ENCODE data around the gene APPBP2. TPM values are rescaled to one million over a fixed set of nuclear protein-coding genes. Genes with fewer than 3 reads are reported as not detected.
"Not testable (repeated sequence)": the region's sequence is repeated elsewhere in the genome, so short reads cannot be mapped to it uniquely, and the experiment has no call there.

APPBP2 gene
- total and polyA plus RNA-seq, 2 of the 8 experiments (the other 6 are each of a cell fraction or from before 2014, with no cell fraction given) = 3.3 to 18.0 TPM

DNA sequence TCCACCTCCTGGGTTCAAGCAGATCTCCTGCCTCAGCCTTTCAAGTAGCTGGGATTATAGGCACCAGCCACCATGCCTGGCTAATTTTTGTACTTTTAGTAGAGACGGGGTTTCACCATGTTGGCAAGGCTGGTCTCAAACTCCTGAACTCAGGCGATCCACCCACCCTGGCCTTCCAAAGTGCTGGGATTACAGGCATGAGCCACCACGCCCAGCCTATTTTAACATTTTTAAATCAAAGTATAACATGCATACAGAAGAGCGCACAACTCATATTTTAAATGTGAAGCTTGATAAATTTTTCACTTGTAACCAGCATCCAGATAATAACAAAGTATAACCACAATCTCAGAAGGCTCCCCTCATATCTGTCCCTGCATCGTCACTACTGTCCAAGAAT is 10.8 kb downstream of the APPBP2 start:
- not testable (repeated sequence) for H2BK5ac ChIP-seq (ENCODE audit: low read depth, low read length); H3K23me2 ChIP-seq (ENCODE audit: low read depth, low read length); H3K4me3 ChIP-seq (ENCODE audit: extremely low read depth in 1 of 4, insufficient read depth in 2 of 4, low read depth in 3 of 4, low read length in 4 of 4); H4K5ac ChIP-seq (ENCODE audit: insufficient read length, low read depth, low read length); FAIRE-seq; H3K4me1 ChIP-seq (replicated peaks in 1 of 4; ENCODE audit: control insufficient read depth in 3 of 4, insufficient read depth in 4 of 4, low read length in 3 of 4); H3K79me1 ChIP-seq (ENCODE audit: low read depth, low read length); H3K27me3 ChIP-seq (replicated peaks in 1 of 4; ENCODE audit: control insufficient read depth in 3 of 4, extremely low read depth in 1 of 4, insufficient read depth in 3 of 4, low read length in 3 of 4); H3K18ac ChIP-seq (ENCODE audit: extremely low read depth, low read length); H2AFZ ChIP-seq (ENCODE audit: low read length); H3K4me2 ChIP-seq (ENCODE audit: insufficient read depth in 1 of 2, low read depth in 2 of 2, low read length in 2 of 2); H3K27ac ChIP-seq (ENCODE audit: low read depth, low read length); H4K8ac ChIP-seq (ENCODE audit: extremely low read depth, insufficient read depth, low read length); H3K9me3 ChIP-seq (ENCODE audit: insufficient read depth in 2 of 2, low read depth in 1 of 2, low read length in 1 of 2); H3K23ac ChIP-seq (ENCODE audit: insufficient read length); H2AK5ac ChIP-seq (ENCODE audit: low read depth, low read length); H3K9ac ChIP-seq (replicated peaks in 1 of 4; ENCODE audit: extremely low read depth in 1 of 4, low read depth in 3 of 4, low read length in 3 of 4); H2BK20ac ChIP-seq (ENCODE audit: low read length); H2BK15ac ChIP-seq (ENCODE audit: low read length); H3K4ac ChIP-seq (replicated peaks; ENCODE audit: insufficient read length, low read depth, low read length); H3K56ac ChIP-seq (replicated peaks; ENCODE audit: insufficient read length, low read depth, low read length); H3K14ac ChIP-seq (ENCODE audit: insufficient read length); H2BK120ac ChIP-seq (replicated peaks; ENCODE audit: low read depth, low read length); H4K20me1 ChIP-seq (replicated peaks in 1 of 2; ENCODE audit: control insufficient read depth in 1 of 2, insufficient read depth in 2 of 2, low read length in 2 of 2); H2BK12ac ChIP-seq (ENCODE audit: low read depth, low read length); H4K91ac ChIP-seq (replicated peaks; ENCODE audit: insufficient read length, low read length)
- Histone ChIP-seq H3K36me3 (ENCODE audit: control insufficient read depth in 2 of 4, insufficient read depth in 4 of 4, low read length in 3 of 4) (peaks cover 0 to 11% (median 0%) of the 10 kb centered on the region in 4 experiments; a peak in 1 of 8 replicates), H3K79me2 (ENCODE audit: control insufficient read depth in 1 of 2, insufficient read depth in 2 of 2, low read length in 2 of 2) (peaks cover 0 to 68% of the 10 kb centered on the region in 2 experiments; a peak in 3 of 4 replicates)
- WGBS, 2 experiments (ENCODE audit: extremely low coverage in 1 of 2, insufficient coverage in 1 of 2, insufficient read length in 1 of 2, insufficient replicate concordance in 2 of 2, low coverage in 1 of 2, low lambda C conversion rate in 2 of 2, missing lambda C conversion rate in 1 of 2) = 92% methylated on average over 5 of the region's 5 CpGs; no CpG with 5 or more reads in 1 of the 2 experiments
- DNase-seq (ENCODE audit: low read depth in 1 of 2, low spot score in 2 of 2) = peak in 1 of 2 experiments; percentile 19
- ChIA-PET POLR2A (ENCODE audit: partially characterized antibody) (interaction anchor here (1.6 kb wide), 1 partner anchor 11 kb away, joined by 8 read pairs; the partner anchor contains the start of gene APPBP2), CTCF (ENCODE audit: partially characterized antibody) (interaction anchor here (0.8 to 0.9 kb wide), 2 partner anchors 17 to 71 kb away, joined by 3 read pairs; no protein-coding TSS in a partner anchor)

All from H1 (cell line).